ENCODE data around the gene KCNQ4. TPM values are rescaled to one million over a fixed set of nuclear protein-coding genes. Genes with fewer than 3 reads are reported as not detected.

The KCNQ4 gene
- total and polyA plus RNA-seq, 2 experiments from 2014 or later: 0.13 to 3.7 TPM

DNA sequence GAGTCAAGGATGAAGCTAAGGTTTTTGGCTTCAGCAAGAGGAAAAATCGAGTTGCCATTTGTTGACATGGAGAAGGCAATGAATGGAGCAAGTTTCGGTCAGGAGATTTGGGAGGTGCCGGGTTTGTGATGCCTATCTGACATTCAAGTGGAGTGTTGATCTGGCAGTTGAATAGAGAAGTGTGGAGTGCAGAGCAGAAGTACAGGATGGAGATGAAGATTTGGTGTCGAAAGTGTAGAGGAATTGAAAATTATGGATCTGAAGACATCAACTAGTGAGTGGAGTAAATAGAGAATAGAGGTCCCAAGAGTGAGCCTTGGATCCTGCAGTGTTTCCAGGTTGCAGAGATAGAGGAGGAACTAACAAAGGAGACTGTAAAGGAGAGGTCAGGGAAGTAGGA lies 52.7 kb downstream of the KCNQ4 start:
- TF ChIP-seq, protein P1, sequence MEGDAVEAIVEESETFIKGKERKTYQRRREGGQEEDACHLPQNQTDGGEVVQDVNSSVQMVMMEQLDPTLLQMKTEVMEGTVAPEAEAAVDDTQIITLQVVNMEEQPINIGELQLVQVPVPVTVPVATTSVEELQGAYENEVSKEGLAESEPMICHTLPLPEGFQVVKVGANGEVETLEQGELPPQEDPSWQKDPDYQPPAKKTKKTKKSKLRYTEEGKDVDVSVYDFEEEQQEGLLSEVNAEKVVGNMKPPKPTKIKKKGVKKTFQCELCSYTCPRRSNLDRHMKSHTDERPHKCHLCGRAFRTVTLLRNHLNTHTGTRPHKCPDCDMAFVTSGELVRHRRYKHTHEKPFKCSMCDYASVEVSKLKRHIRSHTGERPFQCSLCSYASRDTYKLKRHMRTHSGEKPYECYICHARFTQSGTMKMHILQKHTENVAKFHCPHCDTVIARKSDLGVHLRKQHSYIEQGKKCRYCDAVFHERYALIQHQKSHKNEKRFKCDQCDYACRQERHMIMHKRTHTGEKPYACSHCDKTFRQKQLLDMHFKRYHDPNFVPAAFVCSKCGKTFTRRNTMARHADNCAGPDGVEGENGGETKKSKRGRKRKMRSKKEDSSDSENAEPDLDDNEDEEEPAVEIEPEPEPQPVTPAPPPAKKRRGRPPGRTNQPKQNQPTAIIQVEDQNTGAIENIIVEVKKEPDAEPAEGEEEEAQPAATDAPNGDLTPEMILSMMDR (IDR thresholded peaks at IDR 0.05; ENCODE audit: low read depth, low read length): no peak
- H3K4me3 ChIP-seq: no peak overlapping the region
- H3K27me3 ChIP-seq: no peaks in the 10 kb centered on the region
- no peak overlapping the region for H3K27ac ChIP-seq
- no peaks in the 10 kb centered on the region for H3K36me3 ChIP-seq
- peaks cover 4% of the 10 kb centered on the region for H3K4me1 ChIP-seq (ENCODE audit: low read depth)
- no peak for DNase-seq (ENCODE audit: low read depth in 1 of 2, low spot score in 1 of 2)
- H3K9me3 ChIP-seq (ENCODE audit: low read depth): no peaks in the 10 kb centered on the region

DNA sequence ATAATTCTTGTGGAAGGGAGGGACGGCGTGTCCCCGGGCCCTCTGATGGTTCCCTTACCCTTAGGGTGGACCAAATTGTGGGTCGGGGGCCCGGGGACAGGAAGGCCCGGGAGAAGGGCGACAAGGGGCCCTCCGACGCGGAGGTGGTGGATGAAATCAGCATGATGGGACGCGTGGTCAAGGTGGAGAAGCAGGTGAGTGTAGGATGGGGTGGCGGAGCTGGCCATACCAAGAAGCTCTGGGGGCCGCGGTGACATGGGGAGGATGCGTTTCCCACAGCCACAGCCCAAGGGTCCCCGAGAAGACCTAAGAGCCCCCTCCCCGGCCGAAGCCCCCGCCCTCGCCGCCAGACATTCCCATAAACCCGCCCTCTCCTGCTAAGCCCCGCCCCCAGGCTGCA lies 54.0 kb downstream of the KCNQ4 start:
- TF ChIP-seq, protein P1 (IDR thresholded peaks at IDR 0.05; ENCODE audit: low read depth, low read length): no peak
- H3K27ac ChIP-seq: no peak overlapping the region
- no peaks in the 10 kb centered on the region for H3K9me3 ChIP-seq (ENCODE audit: low read depth)
- H3K4me3 ChIP-seq: no peak overlapping the region
- peaks cover 4% of the 10 kb centered on the region for H3K4me1 ChIP-seq (ENCODE audit: low read depth)
- no peak for DNase-seq (ENCODE audit: low read depth in 1 of 2, low spot score in 1 of 2)
- no peaks in the 10 kb centered on the region for H3K27me3 ChIP-seq
- H3K36me3 ChIP-seq: no peaks in the 10 kb centered on the region

DNA sequence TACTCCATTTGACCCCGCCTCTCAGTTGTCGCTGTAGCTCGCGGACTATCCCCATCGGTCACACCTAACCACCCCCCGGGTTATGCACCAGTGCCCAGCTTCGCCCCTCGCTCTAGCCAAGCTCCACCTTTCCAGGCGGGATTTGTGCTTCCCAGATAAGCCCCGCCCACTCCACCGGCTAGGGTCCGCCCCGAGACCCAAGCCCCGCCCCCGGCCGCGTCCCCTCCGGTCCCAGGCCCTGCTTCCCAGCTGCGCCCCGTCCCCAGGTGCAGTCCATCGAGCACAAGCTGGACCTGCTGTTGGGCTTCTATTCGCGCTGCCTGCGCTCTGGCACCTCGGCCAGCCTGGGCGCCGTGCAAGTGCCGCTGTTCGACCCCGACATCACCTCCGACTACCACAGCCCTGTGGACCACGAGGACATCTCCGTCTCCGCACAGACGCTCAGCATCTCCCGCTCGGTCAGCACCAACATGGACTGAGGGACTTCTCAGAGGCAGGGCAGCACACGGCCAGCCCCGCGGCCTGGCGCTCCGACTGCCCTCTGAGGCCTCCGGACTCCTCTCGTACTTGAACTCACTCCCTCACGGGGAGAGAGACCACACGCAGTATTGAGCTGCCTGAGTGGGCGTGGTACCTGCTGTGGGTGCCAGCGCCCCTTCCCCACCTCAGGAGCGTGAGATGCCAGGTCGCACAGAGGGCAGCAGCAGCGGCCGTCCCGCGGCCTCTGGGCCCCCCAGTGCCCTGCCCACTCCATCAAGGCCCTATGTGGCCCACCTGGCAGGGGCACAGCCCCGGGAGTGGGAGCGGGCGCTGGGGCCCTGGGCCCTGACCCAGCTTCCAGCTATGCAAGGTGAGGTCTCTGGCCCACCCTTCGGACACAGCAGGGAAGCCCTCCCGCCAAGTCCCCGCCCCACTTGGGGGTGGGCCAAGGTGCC lies 54.7 kb downstream of the KCNQ4 start:
- Histone ChIP-seq H3K36me3 (no peaks in the 10 kb centered on the region), H3K4me1 (ENCODE audit: low read depth) (peaks cover 4% of the 10 kb centered on the region), H3K4me3 (no peak overlapping the region), H3K27ac (no peak overlapping the region), H3K9me3 (ENCODE audit: low read depth) (no peaks in the 10 kb centered on the region), H3K27me3 (no peaks in the 10 kb centered on the region)
- TF ChIP-seq, protein P1 (IDR thresholded peaks at IDR 0.05; ENCODE audit: low read depth, low read length): no peak
- no peak for DNase-seq (ENCODE audit: low read depth in 1 of 2, low spot score in 1 of 2)

DNA sequence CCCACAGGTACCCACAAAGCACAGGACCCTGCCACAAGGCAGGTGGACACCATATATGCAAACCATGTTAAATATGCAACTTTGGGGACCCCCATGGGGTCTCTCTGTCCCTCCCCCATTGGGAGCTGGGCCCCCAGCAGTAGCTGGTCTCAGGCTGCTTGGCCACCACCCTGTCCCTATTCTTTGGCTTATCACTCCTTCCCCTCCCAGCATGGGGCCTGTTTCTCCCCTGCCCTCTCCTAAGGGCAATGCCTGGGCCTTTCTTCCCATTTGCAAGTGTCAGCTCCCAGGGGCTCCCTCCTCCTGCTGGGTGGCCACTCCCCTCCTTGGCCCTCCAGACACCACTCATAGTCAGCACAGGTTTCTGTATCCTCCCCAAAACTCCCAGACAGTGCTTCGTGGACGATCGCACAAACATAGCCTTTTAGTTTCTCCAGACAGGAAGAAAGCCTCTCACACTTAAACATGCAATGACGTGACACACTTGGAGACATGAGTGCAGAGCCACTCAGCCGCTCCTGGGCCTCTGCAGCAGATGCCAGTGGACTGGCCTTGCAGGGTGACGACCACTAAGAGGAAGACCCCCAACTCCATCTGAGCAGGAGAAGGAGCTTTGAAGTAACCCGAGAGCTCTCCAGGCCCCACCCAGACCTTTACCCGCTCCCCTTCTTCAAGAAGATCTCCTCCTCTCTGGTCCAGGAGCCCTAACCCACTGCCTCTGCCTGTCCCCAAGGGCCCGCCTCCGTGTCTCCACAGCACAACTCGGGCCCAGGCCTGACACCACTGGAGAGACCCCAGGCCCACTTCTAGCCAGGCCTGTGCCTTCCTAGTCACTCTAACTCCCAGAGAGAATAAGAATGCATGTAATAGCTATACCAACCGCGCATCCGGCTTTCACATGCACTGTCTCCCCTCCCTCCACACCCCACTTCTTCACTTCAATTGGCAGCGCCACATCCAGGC lies 55.7 kb downstream of the KCNQ4 start:
- Histone ChIP-seq H3K9me3 (ENCODE audit: low read depth) (no peaks in the 10 kb centered on the region), H3K4me3 (no peak overlapping the region), H3K4me1 (ENCODE audit: low read depth) (peaks cover 4% of the 10 kb centered on the region), H3K27ac (no peak overlapping the region), H3K36me3 (no peaks in the 10 kb centered on the region), H3K27me3 (no peaks in the 10 kb centered on the region)
- no peak for DNase-seq (ENCODE audit: low read depth in 1 of 2, low spot score in 1 of 2)
- TF ChIP-seq, protein P1 (IDR thresholded peaks at IDR 0.05; ENCODE audit: low read depth, low read length): no peak

DNA sequence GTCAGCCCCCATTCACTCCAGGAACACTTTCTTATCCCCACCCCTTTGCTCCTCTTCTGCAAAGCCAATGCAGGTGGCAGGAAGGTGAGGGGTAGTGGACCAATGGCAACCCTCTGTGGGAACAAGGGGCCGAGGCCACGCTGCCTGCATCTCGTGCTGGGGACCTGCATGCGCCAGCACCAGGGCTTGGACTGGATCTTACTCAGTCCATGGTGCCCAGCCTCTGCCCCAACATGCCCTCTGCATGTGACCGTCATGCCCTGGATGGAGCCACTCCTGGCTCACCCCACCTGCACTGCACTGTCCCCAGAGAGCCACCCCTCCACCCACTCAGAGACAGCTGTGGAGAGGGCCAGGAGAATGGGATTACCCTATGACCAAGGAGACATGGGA lies 56.4 kb downstream of the KCNQ4 start:
- DNase-seq (ENCODE audit: low read depth in 1 of 2, low spot score in 1 of 2): no peak
- TF ChIP-seq, protein P1 (IDR thresholded peaks at IDR 0.05; ENCODE audit: low read depth, low read length): no peak
- Histone ChIP-seq H3K4me3 (no peak overlapping the region), H3K9me3 (ENCODE audit: low read depth) (no peaks in the 10 kb centered on the region), H3K27me3 (no peaks in the 10 kb centered on the region), H3K27ac (no peak overlapping the region), H3K36me3 (no peaks in the 10 kb centered on the region), H3K4me1 (ENCODE audit: low read depth) (peaks cover 4% of the 10 kb centered on the region)

Measured in cardiac muscle cell (in vitro differentiated cells and primary cell).